Measurements from ENCODE around the gene PRRT4. TPM values are rescaled to one million over a fixed set of nuclear protein-coding genes. Genes with fewer than 3 reads are reported as not detected.

The PRRT4 gene
- total and polyA plus RNA-seq, 2 of the 13 experiments (the other 11 are each of a cell fraction or from before 2014, with no cell fraction given) = not detected

DNA sequence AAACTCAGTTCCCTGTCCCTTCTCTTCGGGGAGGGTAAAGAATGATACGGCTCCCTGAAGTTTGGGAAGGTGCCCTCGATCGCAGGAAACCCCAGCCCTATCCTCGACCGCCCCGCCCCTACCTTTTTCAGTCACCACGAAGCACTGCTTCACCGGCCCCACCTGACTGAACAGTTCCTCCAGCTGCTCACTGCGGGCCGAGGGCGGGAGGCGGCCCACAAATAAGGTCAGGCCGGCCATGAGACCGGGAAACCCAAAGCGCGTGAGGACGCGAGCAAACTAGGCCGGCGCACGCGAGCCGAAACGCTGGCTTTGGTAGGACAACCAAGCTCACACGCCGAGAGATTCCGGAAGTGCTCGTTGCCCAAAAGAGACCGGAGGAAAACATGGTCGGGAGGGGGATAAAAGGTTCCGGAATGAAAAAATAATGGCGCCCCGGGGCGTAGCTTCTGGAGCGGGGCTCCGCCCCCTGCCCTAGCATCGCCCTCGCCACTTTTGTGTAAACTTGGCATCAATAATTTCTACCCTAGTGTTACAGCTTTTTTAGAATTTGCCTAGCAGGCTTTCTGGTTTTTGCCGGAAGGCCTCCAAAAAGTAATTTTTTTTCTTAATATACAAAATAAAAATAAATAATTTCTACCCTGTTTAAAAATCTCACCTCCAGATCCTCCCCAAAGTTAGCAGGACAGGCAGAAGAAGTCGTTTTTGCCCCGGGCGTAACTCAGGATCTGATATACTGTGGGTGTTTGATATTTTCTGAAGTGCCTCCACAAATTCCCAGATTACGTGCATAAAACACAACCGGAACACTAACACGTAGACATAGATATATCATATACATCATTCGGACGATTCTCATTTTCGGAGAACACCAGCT lies 17.7 kb downstream of the PRRT4 start, which contains the start of gene RBM28 (continued):
- TF ChIP-seq ZNF24 (IDR thresholded peaks at IDR 0.05) = peak; percentile 82
- TF ChIP-seq PLRG1 (conservative IDR thresholded peaks at IDR 0.05) = no peak
- TF ChIP-seq, protein P1, sequence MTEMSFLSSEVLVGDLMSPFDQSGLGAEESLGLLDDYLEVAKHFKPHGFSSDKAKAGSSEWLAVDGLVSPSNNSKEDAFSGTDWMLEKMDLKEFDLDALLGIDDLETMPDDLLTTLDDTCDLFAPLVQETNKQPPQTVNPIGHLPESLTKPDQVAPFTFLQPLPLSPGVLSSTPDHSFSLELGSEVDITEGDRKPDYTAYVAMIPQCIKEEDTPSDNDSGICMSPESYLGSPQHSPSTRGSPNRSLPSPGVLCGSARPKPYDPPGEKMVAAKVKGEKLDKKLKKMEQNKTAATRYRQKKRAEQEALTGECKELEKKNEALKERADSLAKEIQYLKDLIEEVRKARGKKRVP (CRISPR knock-in tag; IDR thresholded peaks at IDR 0.05) = peak in 1 of 2 experiments; percentile 79; a peak in 1 of 4 replicates
- TF ChIP-seq, protein P2, sequence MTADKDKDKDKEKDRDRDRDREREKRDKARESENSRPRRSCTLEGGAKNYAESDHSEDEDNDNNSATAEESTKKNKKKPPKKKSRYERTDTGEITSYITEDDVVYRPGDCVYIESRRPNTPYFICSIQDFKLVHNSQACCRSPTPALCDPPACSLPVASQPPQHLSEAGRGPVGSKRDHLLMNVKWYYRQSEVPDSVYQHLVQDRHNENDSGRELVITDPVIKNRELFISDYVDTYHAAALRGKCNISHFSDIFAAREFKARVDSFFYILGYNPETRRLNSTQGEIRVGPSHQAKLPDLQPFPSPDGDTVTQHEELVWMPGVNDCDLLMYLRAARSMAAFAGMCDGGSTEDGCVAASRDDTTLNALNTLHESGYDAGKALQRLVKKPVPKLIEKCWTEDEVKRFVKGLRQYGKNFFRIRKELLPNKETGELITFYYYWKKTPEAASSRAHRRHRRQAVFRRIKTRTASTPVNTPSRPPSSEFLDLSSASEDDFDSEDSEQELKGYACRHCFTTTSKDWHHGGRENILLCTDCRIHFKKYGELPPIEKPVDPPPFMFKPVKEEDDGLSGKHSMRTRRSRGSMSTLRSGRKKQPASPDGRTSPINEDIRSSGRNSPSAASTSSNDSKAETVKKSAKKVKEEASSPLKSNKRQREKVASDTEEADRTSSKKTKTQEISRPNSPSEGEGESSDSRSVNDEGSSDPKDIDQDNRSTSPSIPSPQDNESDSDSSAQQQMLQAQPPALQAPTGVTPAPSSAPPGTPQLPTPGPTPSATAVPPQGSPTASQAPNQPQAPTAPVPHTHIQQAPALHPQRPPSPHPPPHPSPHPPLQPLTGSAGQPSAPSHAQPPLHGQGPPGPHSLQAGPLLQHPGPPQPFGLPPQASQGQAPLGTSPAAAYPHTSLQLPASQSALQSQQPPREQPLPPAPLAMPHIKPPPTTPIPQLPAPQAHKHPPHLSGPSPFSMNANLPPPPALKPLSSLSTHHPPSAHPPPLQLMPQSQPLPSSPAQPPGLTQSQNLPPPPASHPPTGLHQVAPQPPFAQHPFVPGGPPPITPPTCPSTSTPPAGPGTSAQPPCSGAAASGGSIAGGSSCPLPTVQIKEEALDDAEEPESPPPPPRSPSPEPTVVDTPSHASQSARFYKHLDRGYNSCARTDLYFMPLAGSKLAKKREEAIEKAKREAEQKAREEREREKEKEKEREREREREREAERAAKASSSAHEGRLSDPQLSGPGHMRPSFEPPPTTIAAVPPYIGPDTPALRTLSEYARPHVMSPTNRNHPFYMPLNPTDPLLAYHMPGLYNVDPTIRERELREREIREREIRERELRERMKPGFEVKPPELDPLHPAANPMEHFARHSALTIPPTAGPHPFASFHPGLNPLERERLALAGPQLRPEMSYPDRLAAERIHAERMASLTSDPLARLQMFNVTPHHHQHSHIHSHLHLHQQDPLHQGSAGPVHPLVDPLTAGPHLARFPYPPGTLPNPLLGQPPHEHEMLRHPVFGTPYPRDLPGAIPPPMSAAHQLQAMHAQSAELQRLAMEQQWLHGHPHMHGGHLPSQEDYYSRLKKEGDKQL (CRISPR knock-in tag; IDR thresholded peaks at IDR 0.05; ENCODE audit: low read depth) = peak; percentile 71; the same call in 1 of the 2 replicates
- TF ChIP-seq, protein P3, sequence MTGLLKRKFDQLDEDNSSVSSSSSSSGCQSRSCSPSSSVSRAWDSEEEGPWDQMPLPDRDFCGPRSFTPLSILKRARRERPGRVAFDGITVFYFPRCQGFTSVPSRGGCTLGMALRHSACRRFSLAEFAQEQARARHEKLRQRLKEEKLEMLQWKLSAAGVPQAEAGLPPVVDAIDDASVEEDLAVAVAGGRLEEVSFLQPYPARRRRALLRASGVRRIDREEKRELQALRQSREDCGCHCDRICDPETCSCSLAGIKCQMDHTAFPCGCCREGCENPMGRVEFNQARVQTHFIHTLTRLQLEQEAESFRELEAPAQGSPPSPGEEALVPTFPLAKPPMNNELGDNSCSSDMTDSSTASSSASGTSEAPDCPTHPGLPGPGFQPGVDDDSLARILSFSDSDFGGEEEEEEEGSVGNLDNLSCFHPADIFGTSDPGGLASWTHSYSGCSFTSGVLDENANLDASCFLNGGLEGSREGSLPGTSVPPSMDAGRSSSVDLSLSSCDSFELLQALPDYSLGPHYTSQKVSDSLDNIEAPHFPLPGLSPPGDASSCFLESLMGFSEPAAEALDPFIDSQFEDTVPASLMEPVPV (CRISPR knock-in tag; IDR thresholded peaks at IDR 0.05) = peak; percentile 100
- TF ChIP-seq, protein P4, sequence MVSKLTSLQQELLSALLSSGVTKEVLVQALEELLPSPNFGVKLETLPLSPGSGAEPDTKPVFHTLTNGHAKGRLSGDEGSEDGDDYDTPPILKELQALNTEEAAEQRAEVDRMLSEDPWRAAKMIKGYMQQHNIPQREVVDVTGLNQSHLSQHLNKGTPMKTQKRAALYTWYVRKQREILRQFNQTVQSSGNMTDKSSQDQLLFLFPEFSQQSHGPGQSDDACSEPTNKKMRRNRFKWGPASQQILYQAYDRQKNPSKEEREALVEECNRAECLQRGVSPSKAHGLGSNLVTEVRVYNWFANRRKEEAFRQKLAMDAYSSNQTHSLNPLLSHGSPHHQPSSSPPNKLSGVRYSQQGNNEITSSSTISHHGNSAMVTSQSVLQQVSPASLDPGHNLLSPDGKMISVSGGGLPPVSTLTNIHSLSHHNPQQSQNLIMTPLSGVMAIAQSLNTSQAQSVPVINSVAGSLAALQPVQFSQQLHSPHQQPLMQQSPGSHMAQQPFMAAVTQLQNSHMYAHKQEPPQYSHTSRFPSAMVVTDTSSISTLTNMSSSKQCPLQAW (CRISPR knock-in tag; IDR thresholded peaks at IDR 0.05) = peak; percentile 93
- peak; percentile 97 for TF ChIP-seq ZNF343 (CRISPR knock-in tag; IDR thresholded peaks at IDR 0.05)
- TF ChIP-seq, protein P5, sequence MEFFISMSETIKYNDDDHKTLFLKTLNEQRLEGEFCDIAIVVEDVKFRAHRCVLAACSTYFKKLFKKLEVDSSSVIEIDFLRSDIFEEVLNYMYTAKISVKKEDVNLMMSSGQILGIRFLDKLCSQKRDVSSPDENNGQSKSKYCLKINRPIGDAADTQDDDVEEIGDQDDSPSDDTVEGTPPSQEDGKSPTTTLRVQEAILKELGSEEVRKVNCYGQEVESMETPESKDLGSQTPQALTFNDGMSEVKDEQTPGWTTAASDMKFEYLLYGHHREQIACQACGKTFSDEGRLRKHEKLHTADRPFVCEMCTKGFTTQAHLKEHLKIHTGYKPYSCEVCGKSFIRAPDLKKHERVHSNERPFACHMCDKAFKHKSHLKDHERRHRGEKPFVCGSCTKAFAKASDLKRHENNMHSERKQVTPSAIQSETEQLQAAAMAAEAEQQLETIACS (CRISPR knock-in tag; IDR thresholded peaks at IDR 0.05) = peak; percentile 62
- TF ChIP-seq JDP2 (CRISPR knock-in tag; IDR thresholded peaks at IDR 0.05; ENCODE audit: borderline replicate concordance) = peak; percentile 84; the same call in 1 of the 2 replicates
- peak; percentile 98 for TF ChIP-seq HES4 (CRISPR knock-in tag; IDR thresholded peaks at IDR 0.05; ENCODE audit: borderline replicate concordance)
- peak; percentile 98 for TF ChIP-seq MYC (CRISPR knock-in tag; IDR thresholded peaks at IDR 0.05; ENCODE audit: borderline replicate concordance)
- TF ChIP-seq ZSCAN30 (CRISPR knock-in tag; IDR thresholded peaks at IDR 0.05) = peak; percentile 86; the same call in 1 of the 2 replicates
- TF ChIP-seq KMT2A (CRISPR knock-in tag; IDR thresholded peaks at IDR 0.05) = peak; percentile 99
- TF ChIP-seq, protein P6, sequence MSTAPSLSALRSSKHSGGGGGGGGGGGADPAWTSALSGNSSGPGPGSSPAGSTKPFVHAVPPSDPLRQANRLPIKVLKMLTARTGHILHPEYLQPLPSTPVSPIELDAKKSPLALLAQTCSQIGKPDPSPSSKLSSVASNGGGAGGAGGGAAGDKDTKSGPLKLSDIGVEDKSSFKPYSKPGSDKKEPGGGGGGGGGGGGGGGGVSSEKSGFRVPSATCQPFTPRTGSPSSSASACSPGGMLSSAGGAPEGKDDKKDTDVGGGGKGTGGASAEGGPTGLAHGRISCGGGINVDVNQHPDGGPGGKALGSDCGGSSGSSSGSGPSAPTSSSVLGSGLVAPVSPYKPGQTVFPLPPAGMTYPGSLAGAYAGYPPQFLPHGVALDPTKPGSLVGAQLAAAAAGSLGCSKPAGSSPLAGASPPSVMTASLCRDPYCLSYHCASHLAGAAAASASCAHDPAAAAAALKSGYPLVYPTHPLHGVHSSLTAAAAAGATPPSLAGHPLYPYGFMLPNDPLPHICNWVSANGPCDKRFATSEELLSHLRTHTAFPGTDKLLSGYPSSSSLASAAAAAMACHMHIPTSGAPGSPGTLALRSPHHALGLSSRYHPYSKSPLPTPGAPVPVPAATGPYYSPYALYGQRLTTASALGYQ (CRISPR knock-in tag; IDR thresholded peaks at IDR 0.05) = peak; percentile 87
- peak; percentile 96 for TF ChIP-seq ZNF501 (CRISPR knock-in tag; IDR thresholded peaks at IDR 0.05)

All from HepG2 (cell line).